GM04503 (cell line): ENCODE results near the gene NSG1.
"Not testable (repeated sequence)": the region's sequence is repeated elsewhere in the genome, so short reads cannot be mapped to it uniquely, and the experiment has no call there.

Experiments used
- DNase-seq: peaks from one replicate; pipeline ENCODE4 v3.0.0-alpha.2; 2012; ENCODE audit warnings: low read depth

The NSG1 gene

GRCh38 chr4:4386736-4387392 lies at the start of gene NSG1:
TSS of gene NSG1 (plus strand) at chr4:4387102. CDS start at chr4:4387630, 528 bp downstream.
- no peak for DNase-seq

- DNase-seq, result no peak
Measured at GRCh38 chr4:4338210-4339001, 48.5 kb upstream of the NSG1 start.

GRCh38 chr4:4339504-4340085 lies 47.3 kb upstream of the NSG1 start:
- DNase-seq, result no peak

- no peak for DNase-seq
Measured at GRCh38 chr4:4341861-4342650, 44.8 kb upstream of the NSG1 start.

GRCh38 chr4:4343038-4343437 lies 43.9 kb upstream of the NSG1 start:
- no peak for DNase-seq

GRCh38 chr4:4344915-4345527 lies 41.9 kb upstream of the NSG1 start:
- DNase-seq, result no peak

GRCh38 chr4:4347585-4347984 lies 39.3 kb upstream of the NSG1 start:
- DNase-seq, result no peak

GRCh38 chr4:4348585-4348984 lies 38.3 kb upstream of the NSG1 start:
- DNase-seq, result not testable (repeated sequence)

GRCh38 chr4:4349867-4350266 lies 37.0 kb upstream of the NSG1 start:
- no peak for DNase-seq

- DNase-seq, result no peak
Measured at GRCh38 chr4:4350909-4351308, 36.0 kb upstream of the NSG1 start.

- no peak for DNase-seq
Measured at GRCh38 chr4:4355302-4355701, 31.6 kb upstream of the NSG1 start.

GRCh38 chr4:4356106-4357041 lies 30.5 kb upstream of the NSG1 start:
- DNase-seq, result no peak

GRCh38 chr4:4358093-4358854 lies 28.6 kb upstream of the NSG1 start:
- no peak for DNase-seq

- DNase-seq, result no peak
Measured at GRCh38 chr4:4361883-4362282, 25.0 kb upstream of the NSG1 start.

- no peak for DNase-seq
Measured at GRCh38 chr4:4362991-4363697, 23.8 kb upstream of the NSG1 start.

GRCh38 chr4:4364061-4364460 lies 22.8 kb upstream of the NSG1 start:
- DNase-seq, result no peak

GRCh38 chr4:4364486-4365208 lies 22.3 kb upstream of the NSG1 start:
- no peak for DNase-seq

GRCh38 chr4:4368809-4369580 lies 17.9 kb upstream of the NSG1 start:
- DNase-seq, result no peak
